ENCODE data around the gene RIN3.

Gene RIN3

DNA sequence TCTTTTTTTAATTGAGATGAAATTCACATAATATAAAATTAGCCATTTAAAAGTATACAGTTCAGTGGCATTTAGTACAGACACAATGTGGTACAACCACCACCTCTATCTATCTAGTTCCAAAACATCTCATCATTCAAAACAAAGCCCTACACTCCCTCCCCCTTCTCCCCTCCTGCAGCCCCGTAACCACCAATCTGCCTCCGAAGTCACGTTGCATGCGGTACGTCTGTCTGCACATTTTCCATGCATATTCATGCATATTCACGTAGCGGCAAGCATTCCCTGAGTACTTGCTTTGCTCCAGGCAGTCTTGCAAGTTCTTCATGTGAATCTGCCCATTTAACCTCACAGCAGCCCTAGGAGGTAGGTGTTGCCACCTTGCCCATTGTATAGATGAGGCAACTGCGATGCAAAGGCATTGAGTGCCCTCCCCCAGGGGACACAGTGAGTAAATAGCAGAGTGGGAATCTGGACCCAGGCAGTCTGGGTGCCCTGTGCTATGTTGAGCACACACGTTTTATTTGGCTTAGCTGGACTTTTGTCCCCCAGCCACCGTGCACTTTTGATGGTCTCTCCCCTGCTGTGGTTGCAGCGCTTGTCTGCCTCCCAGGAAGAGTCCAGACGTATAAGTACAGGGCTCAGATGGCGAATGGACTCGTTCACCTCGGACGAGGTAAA, 43.4 kb downstream of the RIN3 start:
- H3K4me3 ChIP-seq (ENCODE audit: low read depth, low read length), result no peak overlapping the region
- TF ChIP-seq, protein P1, sequence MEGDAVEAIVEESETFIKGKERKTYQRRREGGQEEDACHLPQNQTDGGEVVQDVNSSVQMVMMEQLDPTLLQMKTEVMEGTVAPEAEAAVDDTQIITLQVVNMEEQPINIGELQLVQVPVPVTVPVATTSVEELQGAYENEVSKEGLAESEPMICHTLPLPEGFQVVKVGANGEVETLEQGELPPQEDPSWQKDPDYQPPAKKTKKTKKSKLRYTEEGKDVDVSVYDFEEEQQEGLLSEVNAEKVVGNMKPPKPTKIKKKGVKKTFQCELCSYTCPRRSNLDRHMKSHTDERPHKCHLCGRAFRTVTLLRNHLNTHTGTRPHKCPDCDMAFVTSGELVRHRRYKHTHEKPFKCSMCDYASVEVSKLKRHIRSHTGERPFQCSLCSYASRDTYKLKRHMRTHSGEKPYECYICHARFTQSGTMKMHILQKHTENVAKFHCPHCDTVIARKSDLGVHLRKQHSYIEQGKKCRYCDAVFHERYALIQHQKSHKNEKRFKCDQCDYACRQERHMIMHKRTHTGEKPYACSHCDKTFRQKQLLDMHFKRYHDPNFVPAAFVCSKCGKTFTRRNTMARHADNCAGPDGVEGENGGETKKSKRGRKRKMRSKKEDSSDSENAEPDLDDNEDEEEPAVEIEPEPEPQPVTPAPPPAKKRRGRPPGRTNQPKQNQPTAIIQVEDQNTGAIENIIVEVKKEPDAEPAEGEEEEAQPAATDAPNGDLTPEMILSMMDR (IDR thresholded peaks at IDR 0.05; ENCODE audit: low read depth, low read length, missing control alignments), result no peak
- in situ Hi-C loops (cut with HindIII; ENCODE audit: low sequenced_read_pairs), result no loop called here
- DNase-seq (ENCODE audit: low read depth), result no peak

DNA sequence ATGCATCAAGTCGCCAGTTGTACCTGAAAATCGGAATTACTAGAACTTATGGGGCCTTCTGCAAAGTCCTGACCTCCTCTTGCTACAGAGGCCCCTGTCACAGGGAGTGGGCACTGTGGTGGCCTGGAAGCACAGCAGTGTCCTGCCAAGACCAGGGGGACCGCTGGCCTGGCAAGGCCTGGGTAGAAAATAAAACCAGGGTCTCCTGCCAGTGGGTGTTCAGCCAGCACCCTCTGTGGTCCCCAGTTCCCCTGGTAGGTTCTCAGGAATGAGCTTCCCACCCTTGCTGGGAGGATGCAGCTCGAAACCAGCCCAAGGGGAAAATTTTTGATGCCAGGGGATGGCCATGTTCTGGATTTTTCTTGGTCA, 43.9 kb downstream of the RIN3 start:
- in situ Hi-C loops (cut with HindIII; ENCODE audit: low sequenced_read_pairs), result no loop called here
- no peak for DNase-seq (ENCODE audit: low read depth)
- TF ChIP-seq, protein P1 (IDR thresholded peaks at IDR 0.05; ENCODE audit: low read depth, low read length, missing control alignments), result no peak
- H3K4me3 ChIP-seq (ENCODE audit: low read depth, low read length), result no peak overlapping the region

DNA sequence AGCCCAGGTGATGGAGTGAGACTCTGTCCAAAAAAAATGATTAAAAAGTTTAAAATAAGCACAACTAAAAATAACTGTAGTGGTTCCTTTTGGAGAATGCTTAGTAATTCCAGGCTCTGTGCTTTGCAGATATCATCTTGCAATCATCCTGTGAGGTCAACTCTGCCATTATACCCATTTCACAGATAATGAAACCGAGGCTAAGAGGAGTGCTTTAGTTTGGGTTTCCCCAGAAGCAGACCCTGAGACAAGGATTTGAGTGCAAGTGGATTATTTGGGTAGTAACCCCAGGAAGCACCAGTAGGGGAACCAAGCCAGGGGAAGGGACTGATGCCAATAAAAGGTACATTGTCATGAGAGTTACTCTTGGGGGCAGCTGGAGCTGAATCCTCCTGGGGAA, 44.7 kb downstream of the RIN3 start:
- DNase-seq (ENCODE audit: low read depth), result no peak
- TF ChIP-seq, protein P1 (IDR thresholded peaks at IDR 0.05; ENCODE audit: low read depth, low read length, missing control alignments), result no peak
- in situ Hi-C loops (cut with HindIII; ENCODE audit: low sequenced_read_pairs), result no loop called here
- no peak overlapping the region for H3K4me3 ChIP-seq (ENCODE audit: low read depth, low read length)

DNA sequence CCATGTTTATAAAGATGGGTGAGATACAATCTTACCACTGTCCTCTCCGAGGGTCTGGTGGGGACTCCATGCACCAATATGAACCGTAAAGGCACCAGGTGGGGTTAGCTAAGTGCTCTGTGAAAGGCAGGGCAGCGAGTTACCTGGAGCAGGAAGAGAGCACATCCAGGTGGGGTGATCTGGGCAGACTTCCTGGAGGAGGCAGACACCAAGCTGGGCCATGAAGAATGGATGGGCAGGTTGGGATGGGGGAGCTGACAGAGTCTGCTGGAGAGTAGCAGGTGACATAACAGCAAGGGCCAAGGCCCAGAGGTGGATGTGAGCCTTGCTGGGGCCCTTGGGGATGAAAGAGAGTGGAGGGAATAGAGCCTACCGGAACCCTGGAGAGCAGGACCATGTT, 45.9 kb downstream of the RIN3 start:
- no peak for DNase-seq (ENCODE audit: low read depth)
- TF ChIP-seq, protein P1 (IDR thresholded peaks at IDR 0.05; ENCODE audit: low read depth, low read length, missing control alignments), result no peak
- no peak overlapping the region for H3K4me3 ChIP-seq (ENCODE audit: low read depth, low read length)
- in situ Hi-C loops (cut with HindIII; ENCODE audit: low sequenced_read_pairs), result no loop called here

DNA sequence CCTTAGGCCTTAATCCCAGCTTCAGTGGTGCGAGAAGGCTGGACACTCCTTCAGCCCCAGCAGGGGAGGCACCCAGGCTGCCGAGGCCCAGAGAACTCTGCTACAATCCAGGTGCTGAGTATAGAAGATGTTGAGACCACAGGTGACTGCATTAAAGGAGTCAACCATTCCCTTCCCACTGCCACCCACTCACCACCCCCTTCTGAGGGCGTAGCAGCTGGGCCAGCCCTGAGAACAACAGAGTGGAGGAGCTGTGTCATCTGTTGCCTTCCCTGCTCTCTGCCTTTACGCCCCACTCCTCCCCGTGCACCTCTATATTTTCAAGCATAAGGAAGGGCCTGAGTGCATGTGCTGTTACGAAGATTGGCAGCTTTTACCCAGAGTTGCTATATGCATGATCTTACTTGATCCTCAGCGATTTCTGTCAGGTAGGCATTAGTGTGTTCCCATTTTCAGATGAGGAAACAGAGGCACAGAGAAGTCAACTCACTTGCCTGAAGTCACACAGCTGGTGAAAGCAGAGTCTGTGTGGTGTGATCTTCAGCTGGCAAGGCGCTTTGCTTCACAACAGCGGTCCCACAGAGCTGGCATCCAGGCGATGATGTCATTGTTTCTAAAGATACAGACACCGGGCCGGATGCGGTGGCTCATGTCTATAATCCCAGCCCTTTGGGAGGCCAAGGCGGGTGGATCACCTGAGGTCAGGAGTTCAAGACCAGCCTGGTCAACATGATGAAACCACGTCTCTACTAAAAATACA, 46.7 kb downstream of the RIN3 start:
- in situ Hi-C loops (cut with HindIII; ENCODE audit: low sequenced_read_pairs), result loop anchor here (5.0 kb wide), 1 partner anchor 92 kb away; no protein-coding TSS in a partner anchor
- H3K4me3 ChIP-seq (ENCODE audit: low read depth, low read length), result no peak overlapping the region
- TF ChIP-seq, protein P1 (IDR thresholded peaks at IDR 0.05; ENCODE audit: low read depth, low read length, missing control alignments), result no peak
- DNase-seq (ENCODE audit: low read depth), result no peak

DNA sequence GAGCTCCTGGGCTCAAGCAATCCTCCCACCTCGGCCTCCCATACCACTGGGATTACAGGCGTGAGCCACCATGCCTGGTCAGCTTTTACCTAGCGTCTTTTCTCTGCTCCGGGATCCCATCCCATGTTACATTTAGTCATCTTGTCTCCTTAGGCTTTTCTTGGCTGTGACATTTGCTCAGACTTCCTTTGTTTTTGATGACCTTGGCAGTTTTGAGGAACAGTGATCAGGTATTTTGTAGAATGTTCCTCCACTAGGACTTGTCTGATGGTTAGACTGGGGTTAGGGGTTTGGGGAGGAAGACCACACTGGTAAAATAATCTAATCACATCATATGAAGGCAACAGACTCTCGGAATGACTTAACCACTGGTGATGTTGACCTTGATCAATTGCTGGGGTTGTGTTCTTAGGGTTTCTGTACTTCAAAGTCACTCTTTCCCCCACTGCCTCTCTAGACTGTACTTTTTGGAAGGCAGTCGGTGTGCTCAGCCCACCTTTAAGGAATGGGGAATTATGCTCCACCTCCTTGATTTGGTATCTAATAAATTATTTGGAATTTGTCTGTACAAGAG, 48.4 kb downstream of the RIN3 start:
- in situ Hi-C loops (cut with HindIII; ENCODE audit: low sequenced_read_pairs), result loop anchor here (5.0 kb wide), 1 partner anchor 90 kb away; no protein-coding TSS in a partner anchor
- no peak overlapping the region for H3K4me3 ChIP-seq (ENCODE audit: low read depth, low read length)
- DNase-seq (ENCODE audit: low read depth), result no peak
- TF ChIP-seq, protein P1 (IDR thresholded peaks at IDR 0.05; ENCODE audit: low read depth, low read length, missing control alignments), result no peak

All from astrocyte of the cerebellum (primary cell).